NCI-H146 treated with DMSO at 0.1 percent for 48 hours (cell line): ENCODE data around the gene ARHGAP15.

Experiments
- DNase-seq: peaks from one replicate; lab custom pipeline; 2025; ENCODE audit not compliant: unreplicated experiment; lab: John Stamatoyannopoulos, UW

ARHGAP15 gene

DNA sequence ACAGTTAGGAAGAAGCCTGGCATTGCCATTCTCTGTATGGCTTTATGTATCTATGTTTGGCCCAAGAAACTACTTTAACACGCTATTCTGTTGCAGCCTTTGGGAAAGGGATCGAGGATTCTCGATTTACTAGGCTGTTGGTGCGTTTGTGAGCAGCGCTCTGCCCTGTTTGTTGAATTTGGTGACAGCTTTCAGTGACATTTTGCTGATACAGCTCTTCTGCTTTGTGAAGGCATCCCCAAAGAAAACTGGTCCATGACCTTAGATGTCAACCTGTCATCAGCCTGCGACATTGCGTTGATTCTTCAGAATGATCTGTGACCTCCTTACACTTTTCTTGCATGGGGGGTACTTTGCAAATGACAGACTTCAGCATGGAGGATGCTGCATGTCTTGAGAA is 431.5 kb downstream of the ARHGAP15 start:
- DNase-seq, result no peak

- no peak for DNase-seq
Observed at GRCh38 chr2:143564419-143564818, 435.2 kb downstream of the ARHGAP15 start.

GRCh38 chr2:143571747-143572146 is 442.5 kb downstream of the ARHGAP15 start:
- DNase-seq, result no peak

GRCh38 chr2:143572421-143572820 is 443.2 kb downstream of the ARHGAP15 start:
- no peak for DNase-seq

GRCh38 chr2:143574069-143574468 is 444.9 kb downstream of the ARHGAP15 start:
- no peak for DNase-seq

DNA sequence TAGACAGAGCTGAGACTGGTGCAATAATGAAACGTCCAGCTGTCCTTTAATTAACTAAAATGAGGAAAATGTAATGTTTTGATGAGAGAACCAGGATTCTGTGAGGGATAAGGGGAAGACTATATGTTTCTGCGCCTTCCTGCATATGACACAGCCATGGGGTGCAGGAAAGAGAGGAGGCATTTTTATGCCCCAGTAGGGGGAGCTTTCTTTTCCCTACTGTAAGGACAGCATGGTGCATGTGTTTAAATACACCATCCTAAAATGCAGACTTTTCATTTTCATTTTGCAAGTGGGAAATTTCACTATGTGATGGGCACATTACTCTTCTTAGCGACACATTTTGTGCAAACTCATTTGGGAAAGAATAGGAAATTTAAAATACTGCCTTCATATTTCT is 446.1 kb downstream of the ARHGAP15 start:
- no peak for DNase-seq

DNA sequence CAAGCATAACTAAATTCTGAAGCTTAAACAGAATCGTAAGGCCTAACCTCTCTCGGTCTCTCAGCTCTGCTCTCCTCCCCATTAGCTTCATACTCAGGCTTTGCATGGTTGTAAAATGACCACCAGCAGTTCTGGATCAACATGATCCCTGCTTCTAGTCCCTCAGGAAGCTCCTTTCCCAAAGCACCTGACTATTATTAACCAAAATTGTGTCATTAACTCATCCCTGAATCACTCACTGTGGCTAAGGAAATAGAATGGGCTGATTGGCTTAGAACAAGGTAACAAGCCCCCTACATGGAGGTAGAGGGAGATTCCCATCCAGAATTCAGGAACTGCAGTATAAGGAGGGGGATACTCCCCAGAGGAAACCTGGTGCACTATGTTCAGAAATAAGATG is 448.3 kb downstream of the ARHGAP15 start:
- DNase-seq, result no peak

DNA sequence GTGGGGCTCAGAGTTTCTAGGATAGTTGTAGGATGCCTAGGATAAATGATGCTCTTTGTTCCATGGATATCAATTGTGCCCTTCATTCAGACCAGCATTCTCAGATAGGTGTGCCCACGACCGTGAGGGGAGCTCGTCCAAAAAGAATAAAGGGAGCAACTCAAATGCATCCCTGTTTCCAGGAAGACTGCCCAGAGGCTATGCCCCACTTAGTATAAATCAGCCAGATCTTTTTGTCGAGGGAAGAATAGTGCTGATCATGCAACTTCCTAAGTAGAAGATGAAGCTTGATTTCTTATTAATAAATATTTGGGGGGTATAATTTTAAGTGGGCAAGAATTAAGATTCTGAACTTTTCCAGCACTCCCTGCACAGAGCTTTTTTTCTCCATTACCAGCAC is 450.2 kb downstream of the ARHGAP15 start:
- no peak for DNase-seq

DNA sequence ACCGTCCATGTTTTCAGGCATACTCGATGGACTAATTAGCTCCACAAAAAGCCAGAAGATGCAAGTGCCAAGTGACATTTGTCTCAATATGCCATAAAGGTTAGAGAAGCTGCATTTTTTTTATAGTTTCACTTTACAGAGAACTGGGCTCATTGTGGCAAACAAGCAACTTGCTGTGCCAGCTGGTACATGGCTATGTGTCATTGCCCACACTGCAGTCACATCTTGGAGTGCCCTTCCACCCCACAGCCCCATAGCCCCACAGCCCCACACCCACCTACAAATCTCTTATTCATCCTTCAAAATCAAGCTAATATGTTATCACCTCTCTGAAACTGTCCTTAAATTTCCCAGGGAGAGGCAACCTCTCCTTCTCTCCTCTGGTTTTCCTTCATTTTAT is 451.9 kb downstream of the ARHGAP15 start:
- no peak for DNase-seq

DNA sequence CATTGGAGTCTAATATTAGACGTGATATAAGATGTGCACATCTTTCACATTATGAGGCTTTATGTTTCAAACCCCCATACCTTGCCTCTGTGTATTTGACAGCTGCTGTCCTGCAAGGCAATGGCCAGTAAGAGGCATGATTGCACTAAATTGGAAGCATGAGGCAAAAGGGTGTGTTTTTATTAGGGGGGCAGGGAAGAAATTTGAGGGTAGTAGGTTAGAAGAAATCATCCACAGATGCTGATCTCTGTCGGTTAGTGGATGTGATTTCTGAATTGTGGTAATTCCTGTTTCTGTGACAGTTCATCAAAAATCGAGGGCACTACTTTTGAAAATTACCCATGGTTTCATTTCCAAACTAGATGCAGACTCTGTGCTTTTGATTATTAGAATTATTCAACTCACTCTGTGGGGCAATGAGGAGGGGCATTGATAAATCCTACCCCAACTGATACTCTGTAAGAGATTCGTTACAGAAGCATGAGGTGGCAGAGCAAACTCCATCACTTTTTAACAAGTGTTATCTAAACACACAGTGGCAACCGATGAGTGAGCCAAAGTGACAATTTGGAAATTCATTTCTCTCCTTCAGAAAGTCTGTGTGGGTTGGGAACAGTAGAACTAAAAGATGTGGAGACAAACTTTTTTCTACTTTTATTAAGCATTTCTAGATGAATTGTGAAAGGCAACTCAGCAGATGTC is 453.0 kb downstream of the ARHGAP15 start:
- DNase-seq, result peak; percentile 2

DNA sequence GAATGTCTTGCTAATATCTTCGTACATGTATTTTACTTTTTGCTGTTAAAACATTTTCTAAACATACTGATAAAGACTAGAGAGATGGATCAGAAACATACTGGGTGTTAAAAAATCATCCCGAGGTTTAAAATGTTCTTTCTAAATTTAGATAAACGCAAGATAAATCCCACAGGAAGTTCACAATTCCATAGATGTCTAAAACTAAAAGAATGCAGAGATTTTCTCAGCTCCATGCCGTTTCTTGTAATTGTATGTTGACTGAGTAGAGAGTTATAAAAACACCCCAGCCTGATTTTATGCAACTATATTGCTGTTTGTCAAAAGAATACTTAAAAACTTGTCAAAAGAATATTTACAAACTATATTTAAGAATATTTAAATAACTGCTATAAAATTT is 455.7 kb downstream of the ARHGAP15 start:
- DNase-seq, result no peak

DNA sequence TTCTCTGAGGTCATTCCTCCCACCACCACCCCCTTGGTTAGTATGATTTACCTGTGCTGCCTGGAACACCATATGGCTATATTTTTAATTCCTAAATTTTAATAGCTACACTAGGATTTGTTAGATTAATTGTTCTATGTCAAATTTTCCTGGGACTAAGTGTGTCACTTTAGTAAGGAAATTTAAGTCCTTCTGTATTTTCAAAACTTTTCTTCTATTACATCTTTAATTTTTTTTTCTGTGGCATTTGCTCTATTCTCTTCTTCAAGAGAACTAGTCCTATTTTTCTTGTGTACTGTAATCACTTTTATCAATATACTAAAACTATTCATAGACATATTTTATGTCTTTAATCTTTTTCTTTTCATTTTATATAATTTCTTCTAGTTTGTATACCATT is 456.9 kb downstream of the ARHGAP15 start:
- no peak for DNase-seq

- no peak for DNase-seq
Observed at GRCh38 chr2:143588746-143589145, 459.5 kb downstream of the ARHGAP15 start.

GRCh38 chr2:143594161-143594560 is 464.9 kb downstream of the ARHGAP15 start:
- DNase-seq, result no peak

DNA sequence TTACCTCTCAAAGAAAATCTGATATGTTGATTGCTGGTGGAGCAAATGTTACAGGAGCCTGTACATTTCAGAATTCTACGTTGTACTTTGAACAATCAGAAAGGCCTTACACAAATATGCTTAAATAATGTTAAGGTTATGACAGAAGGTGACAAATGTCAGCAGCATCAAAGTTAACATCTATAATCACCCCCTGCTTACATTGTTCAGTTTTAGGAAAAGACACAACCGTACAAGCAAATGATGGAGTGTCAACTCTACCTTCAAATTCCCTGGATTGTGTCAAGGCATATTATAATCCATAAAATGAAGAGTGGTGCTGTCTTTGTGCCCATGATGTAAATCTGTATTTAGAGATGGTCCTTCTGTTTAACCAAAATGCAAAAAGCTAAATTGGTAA is 465.5 kb downstream of the ARHGAP15 start:
- no peak for DNase-seq

- DNase-seq, result no peak
Observed at GRCh38 chr2:143600116-143600515, 470.9 kb downstream of the ARHGAP15 start.

- no peak for DNase-seq
Observed at GRCh38 chr2:143601828-143602227, 472.6 kb downstream of the ARHGAP15 start.

DNA sequence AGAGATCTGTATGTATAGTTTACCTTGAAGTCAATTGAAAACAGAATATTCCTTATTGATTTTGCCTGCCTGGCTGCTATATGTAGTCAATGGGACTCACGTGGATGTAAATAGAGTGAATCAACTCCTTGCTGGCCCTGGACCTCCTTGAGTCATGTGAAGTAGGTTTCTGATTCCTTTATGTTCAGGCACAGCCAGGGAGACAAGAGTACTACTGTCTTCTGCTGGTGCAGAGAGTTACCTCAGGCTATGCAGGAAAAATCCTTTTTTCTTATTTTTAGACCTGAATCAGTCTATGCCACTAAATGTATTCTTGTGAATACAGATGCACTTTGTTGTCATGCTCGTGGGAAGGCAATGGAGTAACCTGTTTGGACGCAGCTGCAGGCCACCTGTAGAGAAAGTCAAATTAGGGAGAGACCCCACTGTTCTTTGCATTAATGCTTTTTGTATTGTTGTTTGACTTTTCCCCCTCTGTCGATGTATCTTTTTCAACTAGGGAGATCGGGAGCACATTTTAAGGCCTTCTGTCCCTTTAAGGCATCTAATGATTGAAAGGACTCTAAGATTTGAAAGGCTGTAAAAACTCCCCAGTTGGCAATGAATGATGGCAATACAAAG is 473.9 kb downstream of the ARHGAP15 start:
- DNase-seq, result peak; percentile 89

- no peak for DNase-seq
Observed at GRCh38 chr2:143603846-143604565, 474.8 kb downstream of the ARHGAP15 start.

- DNase-seq, result no peak
Observed at GRCh38 chr2:143604566-143604959, 475.3 kb downstream of the ARHGAP15 start.

- DNase-seq, result no peak
Observed at GRCh38 chr2:143607231-143608062, 478.2 kb downstream of the ARHGAP15 start.
